ENCODE measurements around the gene GPHN.

DNA sequence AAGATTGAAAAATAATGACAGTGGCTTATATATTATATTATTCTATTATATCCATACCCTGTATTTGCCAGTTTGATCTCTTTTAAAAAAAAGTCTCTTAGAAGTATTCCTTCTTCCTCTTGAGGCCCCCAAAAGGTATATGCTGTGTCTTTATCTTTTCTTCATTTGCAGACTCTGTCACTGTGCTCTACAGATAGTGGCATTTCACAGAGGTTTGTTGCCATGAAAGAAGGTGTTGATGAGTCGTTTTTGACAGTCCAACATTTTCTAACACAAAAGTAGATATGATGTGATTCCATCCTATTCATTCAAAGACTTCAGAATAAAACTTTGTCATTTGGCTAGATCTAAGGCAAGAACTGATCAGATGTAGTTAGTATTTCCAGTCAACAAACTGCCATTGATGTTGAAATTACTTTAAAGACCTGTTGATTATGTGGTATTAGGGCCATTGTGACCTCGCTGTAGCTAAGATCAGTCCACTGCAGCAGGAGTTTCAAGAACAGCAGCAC lies 22.0 kb upstream of the GPHN start, which contains the start of gene CCDC196:
- TF ChIP-seq, protein P1, sequence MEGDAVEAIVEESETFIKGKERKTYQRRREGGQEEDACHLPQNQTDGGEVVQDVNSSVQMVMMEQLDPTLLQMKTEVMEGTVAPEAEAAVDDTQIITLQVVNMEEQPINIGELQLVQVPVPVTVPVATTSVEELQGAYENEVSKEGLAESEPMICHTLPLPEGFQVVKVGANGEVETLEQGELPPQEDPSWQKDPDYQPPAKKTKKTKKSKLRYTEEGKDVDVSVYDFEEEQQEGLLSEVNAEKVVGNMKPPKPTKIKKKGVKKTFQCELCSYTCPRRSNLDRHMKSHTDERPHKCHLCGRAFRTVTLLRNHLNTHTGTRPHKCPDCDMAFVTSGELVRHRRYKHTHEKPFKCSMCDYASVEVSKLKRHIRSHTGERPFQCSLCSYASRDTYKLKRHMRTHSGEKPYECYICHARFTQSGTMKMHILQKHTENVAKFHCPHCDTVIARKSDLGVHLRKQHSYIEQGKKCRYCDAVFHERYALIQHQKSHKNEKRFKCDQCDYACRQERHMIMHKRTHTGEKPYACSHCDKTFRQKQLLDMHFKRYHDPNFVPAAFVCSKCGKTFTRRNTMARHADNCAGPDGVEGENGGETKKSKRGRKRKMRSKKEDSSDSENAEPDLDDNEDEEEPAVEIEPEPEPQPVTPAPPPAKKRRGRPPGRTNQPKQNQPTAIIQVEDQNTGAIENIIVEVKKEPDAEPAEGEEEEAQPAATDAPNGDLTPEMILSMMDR (IDR thresholded peaks at IDR 0.05): no peak
- no peak for TF ChIP-seq GATA2 (CRISPR knock-in tag; IDR thresholded peaks at IDR 0.05)

Measured in SK-N-SH (cell line).